ENCODE data around the gene SLC6A14.

GRCh38 chrX:116449156-116449555, 12.8 kb downstream of the SLC6A14 start:
- TF ChIP-seq CTCF (IDR thresholded peaks at IDR 0.05): no peak
- no peak for TF ChIP-seq POLR2A (IDR thresholded peaks at IDR 0.05)
